PC-9 (cell line): ENCODE results near the gene LRRC63. TPM values are rescaled to one million over a fixed set of nuclear protein-coding genes. Genes with fewer than 3 reads are reported as not detected.

Experiments
- BruUV-seq: library from RNA; stranded (reverse); fragments of 400-500 nt; replicated peaks from 2 replicates; lab custom pipeline; 2021; lab: Mats Ljungman, UMichigan
- CTCF ChIA-PET: fragments of 300-600 bp; sonication (Branson Sonifier 250); formaldehyde crosslinking; loops from one replicate; lab custom pipeline; 2022; ENCODE audit warnings: antibody characterized with exemption; lab: Charles Lee
- POLR2A ChIA-PET: fragments of 300-600 bp; sonication (Branson Sonifier 250); formaldehyde crosslinking; loops from one replicate; lab custom pipeline; 2022; ENCODE audit warnings: antibody characterized with exemption; ENCODE audit not compliant: unreplicated experiment; lab: Charles Lee
- DNase-seq, 2 experiments: peaks; one replicate each; pipeline versions ENCODE4 v3.0.0 to v3.0.0-alpha.2; 2015 to 2022; ENCODE audit warnings: mixed read lengths in 1 of 2
- H2AFZ ChIP-seq: fragments of 200-600 bp; sonication (generic); 2 replicates; pipeline ENCODE4 v1.8.1; 2017; ENCODE audit warnings: antibody characterized with exemption
- H3F3A ChIP-seq: fragments of 200-600 bp; sonication (generic); 2 replicates; pipeline ENCODE4 v1.8.1; 2017; ENCODE audit warnings: antibody characterized with exemption, mild to moderate bottlenecking, low read depth; ENCODE audit not compliant: insufficient read depth
- H3K27ac ChIP-seq: fragments of 200-600 bp; sonication (generic); 2 replicates; pipeline ENCODE4 v1.6.1; 2016; ENCODE audit warnings: mixed run types
- H3K27me3 ChIP-seq: fragments of 200-600 bp; sonication (generic); 2 replicates; pipeline ENCODE4 v1.6.1; 2016; ENCODE audit warnings: low read depth, mixed run types; ENCODE audit not compliant: insufficient read depth
- H3K36me3 ChIP-seq: fragments of 200-600 bp; sonication (generic); 2 replicates; pipeline ENCODE4 v1.6.1; 2016; ENCODE audit warnings: low read depth, mixed run types
- H3K4me1 ChIP-seq: fragments of 200-600 bp; sonication (generic); replicated peaks from 2 replicates; pipeline ENCODE4 v1.6.1; 2016; ENCODE audit warnings: mixed run types; ENCODE audit not compliant: insufficient read depth
- H3K4me2 ChIP-seq: fragments of 200-600 bp; sonication (generic); 2 replicates; pipeline ENCODE4 v1.6.1; 2017; ENCODE audit warnings: mixed run types
- H3K4me3 ChIP-seq: fragments of 200-600 bp; sonication (generic); 2 replicates; pipeline ENCODE4 v1.6.1; 2016; ENCODE audit warnings: mixed run types
- H3K79me2 ChIP-seq: fragments of 200-600 bp; sonication (generic); 2 replicates; pipeline ENCODE4 v1.6.1; 2017; ENCODE audit warnings: low read depth, mixed run types
- H3K9me2 ChIP-seq: fragments of 200-600 bp; sonication (generic); 2 replicates; pipeline ENCODE4 v1.8.1; 2017; ENCODE audit warnings: mild to moderate bottlenecking; ENCODE audit not compliant: insufficient read depth
- H3K9me3 ChIP-seq: fragments of 200-600 bp; sonication (generic); 2 replicates; pipeline ENCODE4 v1.8.1; 2016; ENCODE audit warnings: low read depth; ENCODE audit not compliant: insufficient read depth
- H4K20me1 ChIP-seq: fragments of 200-600 bp; sonication (generic); 2 replicates; pipeline ENCODE4 v1.8.1; 2017; ENCODE audit not compliant: insufficient read depth
- EZH2 ChIP-seq: fragments of 200-600 bp; sonication (generic); IDR thresholded peaks from 2 replicates; pipeline ENCODE4 v1.8.0; 2017; ENCODE audit warnings: antibody characterized with exemption, low read depth
- intact Hi-C: fragments of 100-400 bp; cut with micrococcal nuclease; formaldehyde crosslinking; loops from one replicate; pipeline ENCODE4 v1.10.0; 2022; ENCODE audit not compliant: unreplicated experiment
- total RNA-seq: library from RNA; stranded (reverse); gene quantifications from 2 replicates; pipeline ENCODE4 v1.2.3, GENCODE V29; 2021
- TF ChIP-seq, protein P1 (sequence below): fragments of 200-600 bp; sonication (generic); conservative IDR thresholded peaks from 2 replicates; pipeline ENCODE4 v1.6.1; 2017; ENCODE audit warnings: mixed run types, antibody characterized with exemption, mild to moderate bottlenecking, moderate library complexity

The LRRC63 gene
- total RNA-seq, 1 experiment from 2014 or later, result not detected

DNA sequence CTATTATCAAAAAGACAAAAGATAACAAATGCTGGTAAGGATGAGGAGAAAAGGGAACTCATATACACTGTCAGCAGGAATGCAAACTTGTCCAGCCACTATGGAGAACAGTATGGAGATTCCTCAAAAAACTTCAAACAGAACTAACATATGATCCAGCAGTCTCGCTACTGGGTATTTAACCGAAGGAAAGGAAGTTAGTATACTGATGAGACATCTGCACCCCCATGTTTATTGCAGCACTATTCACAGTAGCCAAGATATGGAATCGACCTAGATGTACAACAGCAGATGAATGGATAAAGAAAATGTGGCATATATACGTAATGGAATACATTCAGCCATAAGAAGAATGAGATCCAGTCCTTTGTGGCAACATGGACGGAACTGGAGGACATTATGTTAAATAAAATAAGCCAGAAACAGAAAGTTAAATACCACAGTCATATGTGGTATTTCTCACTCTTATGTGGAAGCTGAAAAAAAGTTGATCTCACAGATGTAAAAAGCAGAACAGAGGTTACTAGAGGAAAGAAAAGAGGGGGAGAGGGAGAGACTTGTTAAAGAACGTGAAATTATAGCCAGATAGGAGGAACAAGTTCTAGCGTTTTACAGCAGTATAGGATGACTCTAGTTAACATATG is 92.1 kb downstream of the LRRC63 start:
- Histone ChIP-seq H3K27ac (no peak overlapping the region), H3K27me3 (no peaks in the 10 kb centered on the region), H4K20me1 (no peaks in the 10 kb centered on the region), H3K9me3 (no peaks in the 10 kb centered on the region), H3K79me2 (no peaks in the 10 kb centered on the region), H3K4me1 (no peaks in the 10 kb centered on the region), H3K4me2 (no peak overlapping the region), H2AFZ (no peak overlapping the region), H3K36me3 (no peaks in the 10 kb centered on the region), H3K9me2 (no peaks in the 10 kb centered on the region), H3K4me3 (no peak overlapping the region), H3F3A (no peaks in the 10 kb centered on the region)
- no peak for DNase-seq
- no peak for TF ChIP-seq EZH2
- TF ChIP-seq, protein P1, sequence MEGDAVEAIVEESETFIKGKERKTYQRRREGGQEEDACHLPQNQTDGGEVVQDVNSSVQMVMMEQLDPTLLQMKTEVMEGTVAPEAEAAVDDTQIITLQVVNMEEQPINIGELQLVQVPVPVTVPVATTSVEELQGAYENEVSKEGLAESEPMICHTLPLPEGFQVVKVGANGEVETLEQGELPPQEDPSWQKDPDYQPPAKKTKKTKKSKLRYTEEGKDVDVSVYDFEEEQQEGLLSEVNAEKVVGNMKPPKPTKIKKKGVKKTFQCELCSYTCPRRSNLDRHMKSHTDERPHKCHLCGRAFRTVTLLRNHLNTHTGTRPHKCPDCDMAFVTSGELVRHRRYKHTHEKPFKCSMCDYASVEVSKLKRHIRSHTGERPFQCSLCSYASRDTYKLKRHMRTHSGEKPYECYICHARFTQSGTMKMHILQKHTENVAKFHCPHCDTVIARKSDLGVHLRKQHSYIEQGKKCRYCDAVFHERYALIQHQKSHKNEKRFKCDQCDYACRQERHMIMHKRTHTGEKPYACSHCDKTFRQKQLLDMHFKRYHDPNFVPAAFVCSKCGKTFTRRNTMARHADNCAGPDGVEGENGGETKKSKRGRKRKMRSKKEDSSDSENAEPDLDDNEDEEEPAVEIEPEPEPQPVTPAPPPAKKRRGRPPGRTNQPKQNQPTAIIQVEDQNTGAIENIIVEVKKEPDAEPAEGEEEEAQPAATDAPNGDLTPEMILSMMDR, result no peak
- intact Hi-C loops, result no loop called here
- ChIA-PET CTCF (no interaction called here), POLR2A (no interaction called here)
- no TSS peak for BruUV-seq

DNA sequence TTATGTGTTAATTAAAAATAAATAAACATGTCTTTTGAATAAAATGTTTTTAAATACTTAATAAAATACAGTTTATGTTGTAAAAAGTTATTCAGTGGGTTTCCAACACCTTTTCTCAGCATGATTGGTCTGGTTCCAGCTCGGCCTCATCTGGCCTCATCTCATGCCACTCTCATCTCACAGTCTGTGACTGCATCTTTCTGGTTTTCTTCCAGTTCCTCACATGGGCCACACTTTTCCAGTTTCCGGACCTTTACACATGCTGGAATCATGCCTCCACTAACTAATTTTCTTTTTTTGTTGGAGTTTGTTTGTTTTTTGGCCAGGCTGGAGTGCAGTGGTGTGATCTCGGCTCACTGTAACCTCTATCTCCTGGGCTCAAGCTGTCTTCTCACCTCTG is 92.8 kb downstream of the LRRC63 start:
- H3F3A ChIP-seq, result no peaks in the 10 kb centered on the region
- no peak overlapping the region for H2AFZ ChIP-seq
- no TSS peak for BruUV-seq
- H3K4me1 ChIP-seq, result no peaks in the 10 kb centered on the region
- intact Hi-C loops, result no loop called here
- H3K36me3 ChIP-seq, result no peaks in the 10 kb centered on the region
- H3K4me2 ChIP-seq, result no peak overlapping the region
- no peak for DNase-seq
- H3K9me2 ChIP-seq, result no peaks in the 10 kb centered on the region
- H3K27me3 ChIP-seq, result no peaks in the 10 kb centered on the region
- H3K9me3 ChIP-seq, result no peaks in the 10 kb centered on the region
- TF ChIP-seq, protein P1, result no peak
- no peak for TF ChIP-seq EZH2
- POLR2A ChIA-PET, result no interaction called here
- H3K4me3 ChIP-seq, result no peak overlapping the region
- no peaks in the 10 kb centered on the region for H4K20me1 ChIP-seq
- H3K79me2 ChIP-seq, result no peaks in the 10 kb centered on the region
- CTCF ChIA-PET, result no interaction called here
- no peak overlapping the region for H3K27ac ChIP-seq

DNA sequence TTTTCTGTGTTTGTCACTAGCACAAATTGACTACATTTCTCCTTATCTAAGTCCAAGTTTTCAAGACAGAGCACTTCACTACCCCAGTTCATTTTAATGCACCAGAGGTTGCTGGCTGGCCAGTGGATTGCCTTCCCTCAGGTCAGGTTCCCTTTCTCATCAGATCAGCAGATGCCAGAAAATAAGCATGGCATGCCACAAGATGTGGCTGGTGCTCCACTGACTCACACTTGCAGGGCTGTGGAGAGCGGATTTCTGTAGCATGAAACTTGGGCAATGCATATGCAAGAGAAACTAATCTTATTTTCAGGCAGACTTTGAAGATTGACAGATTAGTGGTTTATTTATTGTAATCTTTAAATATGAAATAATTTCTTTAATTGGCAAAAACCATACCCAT is 95.8 kb downstream of the LRRC63 start:
- no peak overlapping the region for H3K27ac ChIP-seq
- no peaks in the 10 kb centered on the region for H3K27me3 ChIP-seq
- no peaks in the 10 kb centered on the region for H4K20me1 ChIP-seq
- no peaks in the 10 kb centered on the region for H3K9me3 ChIP-seq
- no TSS peak for BruUV-seq
- H2AFZ ChIP-seq, result peak overlapping the region; percentile 26; the same call in 1 of the 2 replicates
- no peaks in the 10 kb centered on the region for H3K79me2 ChIP-seq
- ChIA-PET POLR2A (no interaction called here), CTCF (no interaction called here)
- no peaks in the 10 kb centered on the region for H3F3A ChIP-seq
- H3K9me2 ChIP-seq, result no peaks in the 10 kb centered on the region
- no peak overlapping the region for H3K4me3 ChIP-seq
- no peaks in the 10 kb centered on the region for H3K36me3 ChIP-seq
- TF ChIP-seq, protein P1, result no peak
- TF ChIP-seq EZH2, result no peak
- intact Hi-C loops, result no loop called here
- no peaks in the 10 kb centered on the region for H3K4me1 ChIP-seq
- H3K4me2 ChIP-seq, result no peak overlapping the region
- DNase-seq, result no peak
